Suprapubic skin (tissue), 4 donors: ENCODE data around the gene PNP. TPM values are rescaled to one million over a fixed set of nuclear protein-coding genes. Genes with fewer than 3 reads are reported as not detected.

Experiments used
- DNase-seq, 2 donors: peaks; one replicate each; pipeline ENCODE4 v3.0.0-alpha.2; 2019; ENCODE audit warnings: low spot score in 2 of 2
- H3K27ac ChIP-seq: fragments of 200-600 bp; sonication (generic); one replicate; pipeline ENCODE4 v1.5.1; 2019
- H3K27me3 ChIP-seq: fragments of 200-600 bp; sonication (generic); one replicate; pipeline ENCODE4 v1.5.1; 2019
- H3K36me3 ChIP-seq: fragments of 200-600 bp; sonication (generic); one replicate; pipeline ENCODE4 v1.5.1; 2019
- H3K4me1 ChIP-seq: fragments of 200-600 bp; sonication (generic); one replicate; pipeline ENCODE4 v1.5.1; 2019
- H3K4me3 ChIP-seq: fragments of 200-600 bp; sonication (generic); one replicate; pipeline ENCODE4 v1.5.1; 2019; ENCODE audit warnings: mild to moderate bottlenecking
- H3K9me3 ChIP-seq: fragments of 200-600 bp; sonication (generic); one replicate; pipeline ENCODE4 v1.5.1; 2019
- CTCF ChIP-seq, 2 donors: fragments of 200-600 bp in 1 of 2; fragments of 450-650 bp in 1 of 2; sonication (generic) in 1 of 2; IDR thresholded peaks; one replicate each; pipeline ENCODE4 v1.5.1; 2016 to 2019; ENCODE audit warnings: antibody characterized with exemption in 2 of 2, mild to moderate bottlenecking in 1 of 2, moderate library complexity in 1 of 2
- EP300 ChIP-seq: sonication (generic); formaldehyde crosslinking; IDR thresholded peaks from one replicate; pipeline ENCODE4 v1.6.1; 2017; ENCODE audit warnings: antibody characterized with exemption
- POLR2A ChIP-seq, 2 donors: fragments of 450-650 bp; IDR thresholded peaks; one replicate each; pipeline ENCODE4 v1.6.1; 2017; ENCODE audit warnings: antibody characterized with exemption in 2 of 2, mild to moderate bottlenecking in 2 of 2, moderate library complexity in 2 of 2
- POLR2AphosphoS5 ChIP-seq, 3 donors: sonication (generic); formaldehyde crosslinking; IDR thresholded peaks; one replicate each; pipeline ENCODE4 v1.6.1; 2017; ENCODE audit warnings: antibody characterized with exemption in 3 of 3
- WGBS: methylation state at CpG from one replicate; pipeline ENCODE4 v1.1.5; 2018; 5-methylcytosine and 5-hydroxymethylcytosine counted together
- total RNA-seq, 4 donors: library from RNA; depleted of rRNA; stranded (reverse); fragments of >200 nt; gene quantifications; one replicate each; pipeline ENCODE4 v1.1.0, GENCODE V29; 2016

Gene PNP
- total RNA-seq, 4 donors from 2014 or later: 26.9 to 83.4 (median 52.9) TPM

DNA sequence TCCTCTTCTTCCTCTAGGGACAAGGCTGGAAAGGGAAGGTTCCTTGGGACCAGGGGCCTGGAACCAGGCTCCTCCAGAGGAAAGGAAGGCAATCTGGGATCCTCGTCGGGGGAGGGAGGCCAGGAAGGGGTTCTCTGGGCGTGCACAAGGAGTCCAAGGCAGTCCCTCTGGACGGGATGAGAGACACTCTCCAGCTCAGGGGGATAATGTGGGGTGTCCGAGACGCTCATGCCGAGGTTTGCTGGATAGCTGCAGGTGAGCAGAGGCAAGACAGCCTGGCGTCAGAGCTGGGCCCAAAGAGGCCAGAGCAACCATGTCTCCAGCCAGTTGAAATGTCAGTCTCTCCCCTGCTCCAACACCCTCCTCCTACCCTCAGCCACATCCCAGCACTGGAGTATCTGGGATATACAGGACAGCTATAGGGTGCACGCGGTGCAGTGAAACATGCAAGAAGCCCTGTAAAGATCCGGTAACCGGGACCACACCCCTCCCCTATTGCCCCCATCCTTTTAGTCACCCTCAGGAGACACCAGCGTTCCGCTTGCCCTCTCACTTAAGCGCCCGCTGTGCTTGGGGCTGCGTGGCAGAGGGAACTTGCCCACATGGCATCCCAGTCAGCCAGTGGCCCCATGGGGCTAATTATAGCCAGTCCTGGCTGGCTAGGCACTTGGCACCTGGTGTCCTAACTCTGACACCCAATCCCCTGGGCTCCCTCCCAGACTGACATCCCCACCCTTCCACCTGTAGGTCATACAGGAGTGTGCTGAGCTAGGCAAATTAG lies 33.4 kb upstream of the PNP start, which contains the start of gene KLHL33:
Gene KLHL33, minus strand, starts transcription at position 585 of the 781 bp plus-strand sequence. Its CDS starts 355 bp downstream, at position 230.
- 83% methylated on average over 14 of the region's 17 CpGs for WGBS
- H3K27me3 ChIP-seq: peaks cover 11% of the 10 kb centered on the region
- TF ChIP-seq CTCF (IDR thresholded peaks at IDR 0.05): no peak
- no peak for TF ChIP-seq POLR2AphosphoS5 (IDR thresholded peaks at IDR 0.05)
- TF ChIP-seq POLR2A (IDR thresholded peaks at IDR 0.05): no peak
- no peak for TF ChIP-seq EP300
- no peak within 1 kb of the TSS for H3K27ac ChIP-seq
- peaks cover 7% of the 10 kb centered on the region for H3K4me1 ChIP-seq
- peak within 1 kb of the TSS; percentile 32 for H3K4me3 ChIP-seq
- H3K9me3 ChIP-seq: no peaks in the 10 kb centered on the region
- no peaks in the 10 kb centered on the region for H3K36me3 ChIP-seq
- DNase-seq: no peak

DNA sequence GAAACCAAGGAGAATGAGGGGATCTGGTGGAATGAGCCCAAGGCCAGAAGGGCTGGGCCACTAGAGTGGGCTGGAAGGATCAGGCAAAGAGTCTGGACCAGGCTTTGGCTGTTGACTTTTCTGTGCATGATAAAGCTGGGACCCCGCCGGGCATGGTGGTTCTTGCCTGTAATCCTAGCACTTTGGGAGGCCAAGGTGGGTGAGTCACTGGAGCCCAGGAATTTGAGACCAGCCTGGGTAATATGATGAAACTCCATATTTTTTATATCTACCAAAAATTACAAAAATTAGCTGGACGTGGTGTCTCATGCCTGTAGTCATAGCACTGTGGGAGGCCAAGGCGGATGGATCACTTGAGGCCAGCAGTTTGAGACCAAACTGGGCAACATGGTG lies 32.8 kb upstream of the PNP start:
- Histone ChIP-seq H3K27me3 (peaks cover 11% of the 10 kb centered on the region), H3K4me1 (peaks cover 9% of the 10 kb centered on the region), H3K4me3 (no peak overlapping the region), H3K36me3 (no peaks in the 10 kb centered on the region), H3K9me3 (no peaks in the 10 kb centered on the region), H3K27ac (no peak overlapping the region)
- TF ChIP-seq EP300: no peak
- TF ChIP-seq POLR2A (IDR thresholded peaks at IDR 0.05): no peak
- no peak for TF ChIP-seq POLR2AphosphoS5 (IDR thresholded peaks at IDR 0.05)
- TF ChIP-seq CTCF (IDR thresholded peaks at IDR 0.05): no peak
- 91% methylated on average over 4 of the region's 4 CpGs for WGBS
- no peak for DNase-seq

DNA sequence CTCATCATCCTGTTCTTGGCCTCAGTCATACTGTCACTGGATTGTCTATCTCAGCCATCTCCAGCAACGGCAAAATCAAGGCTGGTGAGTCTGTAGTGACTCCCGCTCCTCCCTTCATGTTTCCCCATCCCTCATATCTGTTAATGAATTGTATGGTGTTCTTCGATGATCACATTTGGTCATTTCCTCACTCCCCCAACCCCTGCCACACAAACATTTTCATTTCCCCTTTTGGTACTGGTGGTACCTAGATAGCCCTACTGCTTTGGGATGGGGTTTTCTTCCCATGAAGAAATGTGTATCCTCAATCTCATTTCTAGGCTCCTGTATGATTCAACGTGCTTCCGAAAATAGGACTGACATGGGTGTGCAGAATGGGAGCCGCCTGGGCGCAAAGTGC lies 30.5 kb upstream of the PNP start:
- H3K36me3 ChIP-seq: no peaks in the 10 kb centered on the region
- DNase-seq: no peak
- 88% methylated on average over 7 of the region's 7 CpGs for WGBS
- H3K27ac ChIP-seq: no peak overlapping the region
- TF ChIP-seq CTCF (IDR thresholded peaks at IDR 0.05) (no peak), EP300 (no peak), POLR2AphosphoS5 (IDR thresholded peaks at IDR 0.05) (no peak), POLR2A (IDR thresholded peaks at IDR 0.05) (no peak)
- no peaks in the 10 kb centered on the region for H3K9me3 ChIP-seq
- H3K27me3 ChIP-seq: peaks cover 11% of the 10 kb centered on the region
- H3K4me3 ChIP-seq: no peak overlapping the region
- peaks cover 9% of the 10 kb centered on the region for H3K4me1 ChIP-seq

DNA sequence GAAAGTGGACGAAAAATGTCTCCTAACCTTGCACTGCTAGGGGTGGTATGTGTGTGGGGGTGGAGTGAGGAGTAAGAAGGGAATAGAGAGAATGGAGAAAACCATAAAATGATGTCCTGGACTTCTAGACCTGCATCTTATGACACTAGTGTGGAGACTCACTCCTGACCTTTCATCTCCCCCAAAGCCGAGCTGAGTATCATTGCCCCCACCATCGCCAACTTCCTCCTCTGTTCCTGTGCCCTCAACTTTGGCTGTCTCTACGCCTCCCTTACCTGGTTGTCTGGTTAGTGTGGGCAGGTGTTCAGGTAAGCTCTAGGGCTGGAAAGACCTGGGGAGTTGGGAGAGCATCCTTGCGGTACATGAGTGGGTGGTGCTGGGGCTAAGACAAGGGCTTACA lies 28.7 kb upstream of the PNP start:
- no peaks in the 10 kb centered on the region for H3K9me3 ChIP-seq
- no peak for TF ChIP-seq CTCF (IDR thresholded peaks at IDR 0.05)
- no peak for TF ChIP-seq POLR2A (IDR thresholded peaks at IDR 0.05)
- no peak for TF ChIP-seq POLR2AphosphoS5 (IDR thresholded peaks at IDR 0.05)
- no peak overlapping the region for H3K4me3 ChIP-seq
- no peak overlapping the region for H3K27ac ChIP-seq
- DNase-seq: no peak
- H3K27me3 ChIP-seq: peaks cover 7% of the 10 kb centered on the region
- H3K36me3 ChIP-seq: peaks cover 4% of the 10 kb centered on the region
- peaks cover 4% of the 10 kb centered on the region for H3K4me1 ChIP-seq
- WGBS: 92% methylated on average over 5 of the region's 5 CpGs

GRCh38 chr14:20440882-20441281 lies 28.3 kb upstream of the PNP start:
- Histone ChIP-seq H3K36me3 (peaks cover 9% of the 10 kb centered on the region), H3K4me3 (no peak overlapping the region), H3K4me1 (peaks cover 2% of the 10 kb centered on the region), H3K9me3 (no peaks in the 10 kb centered on the region), H3K27me3 (peaks cover 6% of the 10 kb centered on the region), H3K27ac (no peak overlapping the region)
- 71% methylated on average over 5 of the region's 5 CpGs for WGBS
- TF ChIP-seq CTCF (IDR thresholded peaks at IDR 0.05) (no peak), POLR2A (IDR thresholded peaks at IDR 0.05) (no peak), POLR2AphosphoS5 (IDR thresholded peaks at IDR 0.05) (no peak), EP300 (no peak)
- no peak for DNase-seq
